Epithelial cell of proximal tubule (primary cell): Measurements from ENCODE around the gene BMPER. TPM values are rescaled to one million over a fixed set of nuclear protein-coding genes. Genes with fewer than 3 reads are reported as not detected.

Source experiments
- DNase-seq: peaks from one replicate; pipeline ENCODE4 v3.0.0-alpha.2; 2011; ENCODE audit warnings: low read depth
- H3K4me3 ChIP-seq: 2 replicates; pipeline ENCODE4 v1.5.1; 2011; ENCODE audit warnings: low read depth, mild to moderate bottlenecking, low read length
- CTCF ChIP-seq: conservative IDR thresholded peaks from 2 replicates; pipeline ENCODE4 v1.5.1; 2012; ENCODE audit warnings: low read depth, mild to moderate bottlenecking, low read length
- total RNA-seq: library from RNA; depleted of rRNA; stranded (reverse); fragments of >200 nt; gene quantifications from 2 replicates; pipeline ENCODE4 v1.2.3, GENCODE V29; 2015

Gene BMPER
- total RNA-seq, 1 donor from 2014 or later: 0.29 TPM

- TF ChIP-seq CTCF: no peak
- no peak overlapping the region for H3K4me3 ChIP-seq
- no peak for DNase-seq
Measured at GRCh38 chr7:34128762-34129161, 223.4 kb downstream of the BMPER start.

- TF ChIP-seq CTCF: no peak
- DNase-seq: no peak
- H3K4me3 ChIP-seq: no peak overlapping the region
Measured at GRCh38 chr7:34130558-34131295, 225.4 kb downstream of the BMPER start.

- H3K4me3 ChIP-seq: no peak overlapping the region
- TF ChIP-seq CTCF: no peak
- no peak for DNase-seq
Measured at GRCh38 chr7:34131371-34131770, 226.0 kb downstream of the BMPER start.

- TF ChIP-seq CTCF: no peak
- DNase-seq: no peak
- no peak overlapping the region for H3K4me3 ChIP-seq
Measured at GRCh38 chr7:34133356-34133982, 228.1 kb downstream of the BMPER start.

GRCh38 chr7:34133983-34134782 lies 228.8 kb downstream of the BMPER start:
- no peak overlapping the region for H3K4me3 ChIP-seq
- no peak for DNase-seq
- peak; percentile 89 for TF ChIP-seq CTCF

GRCh38 chr7:34135924-34136323 lies 230.6 kb downstream of the BMPER start:
- no peak for TF ChIP-seq CTCF
- no peak for DNase-seq
- no peak overlapping the region for H3K4me3 ChIP-seq
